Sigmoid colon (tissue), 4 donors: ENCODE results near the gene SIRT6.

Experiments
- CTCF ChIP-seq, 4 experiments: fragments of 450-650 bp in 3 of 4; fragments of 200-600 bp in 1 of 4; IDR thresholded peaks; one replicate each; pipeline ENCODE4 v1.5.1; 2016 to 2019; ENCODE audit warnings: antibody characterized with exemption in 4 of 4, mild to moderate bottlenecking in 3 of 4, moderate library complexity in 2 of 4
- EP300 ChIP-seq, 4 donors: sonication (generic); formaldehyde crosslinking; IDR thresholded peaks; one replicate each; pipeline ENCODE4 v1.6.1; 2017; ENCODE audit warnings: antibody characterized with exemption in 4 of 4
- POLR2A ChIP-seq, 2 donors: fragments of 450-650 bp; IDR thresholded peaks; one replicate each; pipeline ENCODE4 v1.6.1; 2016; ENCODE audit warnings: antibody characterized with exemption in 2 of 2, mild to moderate bottlenecking in 2 of 2, moderate library complexity in 2 of 2

GRCh38 chr19:4189641-4190040 lies 7.3 kb upstream of the SIRT6 start:
- TF ChIP-seq POLR2A (IDR thresholded peaks at IDR 0.05) (no peak), CTCF (IDR thresholded peaks at IDR 0.05) (no peak), EP300 (IDR thresholded peaks at IDR 0.05) (no peak)
